ENCODE data around the gene REP15.
"Not testable (repeated sequence)": the region's sequence is repeated elsewhere in the genome, so short reads cannot be mapped to it uniquely, and the experiment has no call there.

The REP15 gene

DNA sequence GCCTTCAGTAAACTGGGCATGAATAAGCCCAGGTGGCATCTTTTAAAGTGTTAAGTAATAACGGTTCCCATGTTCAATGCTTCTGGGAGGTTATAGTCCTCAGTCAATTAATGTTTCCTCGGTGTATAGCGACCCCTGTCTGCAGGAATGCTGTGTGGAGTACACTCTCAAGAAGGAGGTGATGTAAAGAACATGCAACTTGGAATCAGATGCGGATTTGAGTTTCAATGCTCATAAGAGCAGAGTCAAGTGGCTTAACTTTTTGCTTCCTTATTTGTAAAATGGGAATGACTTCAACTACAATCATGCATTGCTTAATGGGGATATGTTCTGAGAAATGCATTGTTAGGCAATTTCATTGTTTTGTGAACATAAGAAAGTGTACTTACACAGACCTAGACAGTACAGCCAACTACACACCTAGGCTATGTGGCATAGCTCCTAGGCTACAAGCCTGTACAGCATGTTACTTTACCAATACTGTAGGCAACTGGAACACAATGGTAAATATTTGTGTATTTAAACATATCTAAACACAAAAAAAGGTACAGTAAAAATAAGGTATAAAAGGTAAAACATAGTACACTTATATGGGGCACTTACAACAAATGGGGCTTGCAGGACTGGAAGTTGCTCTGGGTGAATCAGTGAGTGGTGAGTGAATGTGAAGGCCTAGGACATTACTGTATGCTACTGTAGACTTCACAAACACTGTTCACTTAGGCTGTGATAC lies 7.6 kb downstream of the REP15 start:
- peak; percentile 13 to 59 (median 46) for DNase-seq

DNA sequence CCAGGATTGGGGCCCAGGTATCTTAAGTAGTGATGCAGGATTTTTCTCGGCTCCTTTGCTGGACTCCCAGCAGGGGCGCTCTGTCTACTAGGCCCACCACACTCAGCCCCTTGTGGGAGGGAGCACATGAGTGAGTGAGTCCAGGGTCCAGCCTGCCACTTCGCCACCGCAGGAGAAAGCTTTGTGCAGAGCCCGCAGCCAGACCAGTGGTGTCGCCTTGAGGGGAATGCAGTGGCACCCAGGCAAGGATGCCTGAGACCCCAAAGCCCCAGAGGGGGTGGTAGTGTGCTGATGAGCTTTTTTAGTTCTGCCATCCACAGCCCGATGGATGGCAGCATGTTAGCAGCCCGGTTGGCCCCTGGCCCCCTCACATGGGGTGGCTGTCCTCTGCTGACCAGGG lies 9.0 kb downstream of the REP15 start:
- no peak for DNase-seq

DNA sequence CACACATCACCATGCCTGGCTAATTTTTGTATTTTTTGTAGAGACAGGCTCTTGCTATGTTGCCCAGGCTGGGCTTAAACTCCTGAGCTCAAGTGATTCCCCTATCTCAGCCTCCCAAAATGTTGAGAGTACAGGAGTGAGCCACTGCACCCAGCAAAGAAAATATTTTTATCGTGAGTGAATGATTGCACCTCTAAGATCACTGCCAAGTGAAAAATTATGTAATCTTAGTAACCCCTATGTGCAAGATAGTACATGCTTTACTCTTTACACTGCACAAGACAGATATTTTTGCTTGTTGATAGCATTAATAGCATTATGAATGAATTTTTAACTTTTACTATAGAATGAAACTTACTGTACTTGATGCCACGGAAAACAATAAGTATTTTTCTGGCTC lies 11.0 kb downstream of the REP15 start:
- DNase-seq, result no peak

DNA sequence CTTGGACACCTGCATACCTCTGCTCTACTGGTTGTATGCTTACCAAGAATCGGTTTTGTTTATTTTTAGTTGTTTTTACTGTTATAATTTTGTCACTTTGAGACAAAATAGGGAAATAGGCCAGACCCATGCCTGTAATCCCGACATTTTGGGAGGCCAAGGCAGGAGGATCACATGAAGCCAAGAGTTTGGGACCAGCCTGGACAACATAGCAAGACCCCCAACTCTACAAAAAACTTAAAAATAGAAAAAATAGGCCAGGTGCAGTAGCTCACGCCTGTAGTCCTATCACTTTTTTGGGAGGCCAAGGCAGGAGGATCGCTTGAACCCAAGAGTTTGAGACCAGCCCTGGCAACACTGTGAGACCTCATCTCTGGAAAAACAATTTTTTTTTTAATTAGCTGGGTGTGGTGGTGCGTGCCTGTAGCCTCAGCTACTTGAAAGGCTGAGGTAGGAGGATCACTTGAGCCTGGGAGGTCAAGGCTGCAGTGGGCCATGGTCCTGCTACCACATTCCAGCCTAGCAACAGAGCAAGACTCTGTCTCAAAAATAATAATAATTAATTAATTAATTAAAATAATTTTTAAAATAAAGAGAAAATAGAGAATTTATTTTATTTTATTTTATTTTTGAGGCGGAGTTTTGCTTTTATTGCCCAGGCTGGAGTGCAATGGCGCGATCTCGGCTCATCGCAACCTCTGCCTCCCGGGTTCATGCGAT lies 13.1 kb downstream of the REP15 start:
- no peak for DNase-seq

DNA sequence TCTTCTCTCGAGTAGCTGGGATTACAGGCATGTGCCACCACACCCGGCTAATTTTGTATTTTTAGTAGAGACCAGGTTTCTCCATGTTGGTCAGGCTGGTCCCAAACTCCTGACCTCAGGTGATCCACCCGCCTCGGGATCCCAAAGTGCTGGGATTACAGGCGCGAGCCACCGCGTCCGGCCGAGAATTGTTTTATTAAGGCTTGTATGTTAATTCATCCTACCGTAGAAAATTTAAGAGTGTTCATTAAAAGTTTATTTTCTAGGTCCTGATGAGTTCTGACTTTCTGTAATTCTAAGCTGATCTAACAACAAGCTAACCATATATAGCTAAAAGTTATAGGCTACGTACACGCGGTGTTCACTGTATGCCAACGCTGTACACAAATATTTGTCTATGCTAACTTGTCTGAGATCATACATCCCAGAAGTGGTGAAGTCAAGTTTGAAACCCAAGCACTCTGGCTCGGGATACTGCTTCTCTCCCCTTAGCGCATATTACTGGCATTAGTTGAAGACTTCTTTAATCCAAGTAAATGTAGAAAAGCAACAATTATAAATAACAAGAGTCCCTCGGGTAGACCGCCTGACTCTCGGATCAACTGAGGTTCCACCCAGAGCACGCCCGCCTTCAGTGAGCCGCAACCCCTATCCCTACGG lies 13.8 kb downstream of the REP15 start:
- no peak for DNase-seq

DNA sequence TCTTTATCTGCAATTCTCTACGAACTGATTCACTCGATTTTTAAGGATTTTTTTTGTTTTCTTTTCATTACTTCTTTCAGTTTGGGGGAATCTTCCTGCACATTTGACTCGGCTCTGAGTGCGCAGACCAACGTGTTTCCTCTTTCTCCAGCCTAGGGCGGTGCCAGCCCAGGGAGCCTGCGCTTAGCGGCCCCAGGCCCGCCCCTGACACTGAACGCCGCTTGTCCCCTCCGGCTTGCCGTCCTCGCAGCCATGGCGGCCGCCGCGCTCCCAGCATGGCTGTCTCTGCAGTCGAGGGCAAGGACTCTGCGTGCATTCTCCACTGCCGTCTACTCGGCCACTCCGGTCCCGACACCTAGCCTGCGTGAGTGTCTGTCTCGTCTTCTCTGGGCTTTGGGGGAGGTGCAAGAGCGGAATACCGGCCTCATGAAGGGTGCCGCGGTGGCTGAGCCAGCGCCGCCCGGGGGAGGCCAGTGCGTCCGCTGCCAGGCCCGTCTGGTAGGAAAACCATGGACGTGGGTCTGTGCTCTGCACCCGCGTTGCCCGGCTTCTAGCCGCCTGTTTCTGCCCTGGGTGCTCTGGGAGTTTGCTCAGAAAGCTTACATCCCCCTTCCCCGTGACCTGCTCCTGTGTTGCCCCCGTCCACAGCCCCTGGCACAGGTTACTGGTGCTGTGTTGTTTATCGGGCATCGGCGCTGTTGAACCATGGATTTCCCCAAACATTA lies 14.5 kb downstream of the REP15 start, which contains the start of gene MRPS35:
MRPS35 (plus strand) TSS at position 241 of the 725 bp plus-strand sequence; CDS start at position 253, 12 bp downstream.
- DNase-seq, result peak; percentile 83 to 92 (median 88)

DNA sequence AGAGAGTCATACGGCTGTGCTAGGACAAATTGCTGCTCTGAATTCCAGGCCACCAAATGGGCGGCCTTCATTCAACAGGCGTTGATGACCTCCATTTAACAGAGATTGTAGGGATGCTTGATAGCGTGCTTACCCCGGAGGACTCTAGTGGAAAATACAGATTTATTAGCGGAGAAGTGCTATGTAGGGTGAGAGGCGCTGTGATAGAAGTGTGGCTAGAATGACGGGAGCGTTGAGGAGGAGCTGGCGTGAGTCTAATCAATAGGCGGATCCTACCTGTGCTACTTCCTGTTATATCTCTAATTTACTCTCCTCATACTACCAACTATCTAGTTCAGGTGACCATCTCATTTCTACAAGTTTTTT lies 15.1 kb downstream of the REP15 start:
- DNase-seq, result peak in 1 of 6 experiments; percentile 16

DNA sequence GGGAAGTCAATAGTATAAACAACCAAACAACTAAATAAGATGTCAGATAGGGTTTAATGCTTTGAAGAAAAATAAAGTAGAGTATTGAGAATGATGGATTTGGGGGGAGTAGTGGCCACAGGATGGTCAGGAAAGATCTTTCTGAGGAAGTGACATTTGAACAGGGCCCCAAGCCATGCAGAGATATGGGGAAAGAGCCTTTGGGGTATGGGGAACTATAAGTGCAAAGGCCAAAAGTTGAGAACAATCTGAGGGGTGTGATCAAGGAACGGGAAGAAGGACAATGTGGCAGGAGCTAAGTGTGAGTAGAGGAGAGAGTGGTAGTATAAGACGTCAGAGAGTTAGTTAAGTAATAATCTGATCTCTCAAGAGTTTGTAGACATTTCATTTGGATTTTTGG lies 15.7 kb downstream of the REP15 start:
- DNase-seq, result no peak

DNA sequence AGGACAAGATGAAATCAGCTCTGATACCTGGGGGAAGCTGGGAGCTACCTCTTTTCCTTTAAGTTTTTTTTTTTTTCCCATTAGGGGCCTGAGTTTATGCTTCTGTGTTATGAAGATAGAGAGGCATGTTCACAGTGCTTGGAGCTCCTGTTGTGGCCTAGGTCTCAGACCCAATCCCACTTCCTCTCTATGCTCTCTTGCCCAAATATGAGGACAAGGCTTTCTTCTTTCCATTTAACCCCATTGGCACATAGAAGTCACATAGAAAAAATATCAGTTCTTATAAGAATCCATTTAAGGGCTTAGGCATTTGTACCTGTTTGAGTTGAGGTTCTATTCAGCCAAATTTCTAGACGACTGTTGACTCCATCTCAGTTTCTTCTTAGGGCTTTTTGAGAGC lies 27.0 kb downstream of the REP15 start:
- DNase-seq, result no peak

DNA sequence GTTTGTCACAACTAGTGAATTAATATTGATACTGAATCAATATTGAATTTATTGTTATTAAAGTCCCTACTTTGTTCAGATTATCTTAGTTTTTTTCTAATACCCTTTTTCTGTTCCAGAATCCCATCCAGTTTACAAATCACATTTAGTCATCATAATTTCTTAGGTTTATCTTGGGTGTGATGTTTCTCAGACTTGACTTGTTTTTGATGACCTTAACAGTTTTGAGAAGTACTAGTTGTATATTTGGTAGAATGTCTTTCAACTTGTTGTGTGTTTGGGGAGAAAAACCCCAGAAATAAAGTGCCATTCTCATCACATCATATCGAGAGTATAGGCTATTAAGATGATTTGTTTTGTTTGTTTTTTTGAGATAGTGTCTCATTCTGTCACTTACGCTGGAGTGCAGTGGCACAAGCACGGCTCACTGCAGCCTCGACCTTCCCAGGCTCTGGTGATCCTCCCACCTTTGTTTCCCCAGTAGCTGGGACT lies 33.9 kb downstream of the REP15 start:
- no peak for DNase-seq

DNA sequence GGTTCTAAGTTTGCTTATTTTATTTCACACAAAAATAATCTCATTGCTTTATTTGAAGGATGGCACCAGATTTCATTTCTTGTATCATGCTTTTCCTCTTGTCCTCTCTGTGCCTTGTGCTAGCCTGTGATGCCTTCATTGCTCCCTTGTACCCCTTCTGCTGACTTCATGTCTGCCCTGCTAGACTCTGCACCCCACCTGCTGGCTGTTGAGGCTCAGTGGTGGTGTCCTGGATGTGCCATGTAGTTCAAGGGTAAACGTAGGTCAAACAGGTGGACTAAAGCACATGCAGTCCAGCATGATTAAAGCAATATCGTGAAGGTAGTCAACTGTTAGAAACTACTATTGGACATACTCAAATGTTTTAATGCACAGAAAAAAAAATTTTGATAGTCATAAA lies 36.0 kb downstream of the REP15 start:
- DNase-seq, result no peak

DNA sequence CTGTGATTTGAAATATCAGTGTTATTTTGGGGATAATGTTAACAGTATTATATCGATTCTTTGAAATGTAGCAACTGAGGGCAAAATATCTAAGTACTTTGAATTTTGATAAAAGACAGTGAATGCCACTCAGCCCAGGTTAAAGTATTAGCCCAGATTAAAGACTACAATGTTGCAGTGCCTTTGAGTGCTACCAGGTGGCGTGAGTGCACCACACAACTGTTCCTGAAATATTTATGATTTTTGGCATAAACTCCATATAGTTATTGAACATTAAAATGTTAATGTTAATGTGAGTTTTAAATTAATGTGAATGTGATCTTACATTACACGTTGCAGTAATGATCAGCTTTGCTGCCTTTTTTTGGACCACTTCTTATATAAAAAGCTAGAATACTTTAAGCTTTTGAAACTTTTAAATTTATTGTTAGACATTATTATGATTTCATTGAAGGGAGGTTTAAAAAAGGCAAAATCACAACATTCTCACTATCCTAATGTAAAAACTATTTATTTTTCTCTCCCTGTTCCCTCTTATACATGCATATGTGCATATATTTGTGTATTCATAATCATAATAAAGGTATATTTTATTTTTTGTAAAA lies 36.9 kb downstream of the REP15 start:
- DNase-seq, result peak in 4 of 6 experiments; percentile 2 to 47 (median 24)

DNA sequence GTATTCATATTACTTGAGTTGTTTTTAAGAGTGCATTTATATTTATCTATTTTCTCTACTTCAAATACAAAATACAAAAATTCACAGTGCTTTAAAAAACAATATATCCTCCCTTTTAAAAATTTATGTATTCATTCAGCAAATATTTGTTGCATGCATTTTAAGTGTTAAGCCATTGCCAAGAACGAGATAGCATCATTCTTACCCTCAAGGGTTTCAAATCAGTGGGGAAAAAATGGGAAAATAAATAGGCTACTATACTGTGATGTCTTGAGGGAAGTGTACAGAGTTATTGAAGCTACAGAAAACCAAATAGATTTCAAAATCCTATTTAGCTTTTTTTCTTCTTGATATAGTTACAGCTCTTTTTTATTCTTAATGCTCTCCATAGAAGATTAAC lies 37.5 kb downstream of the REP15 start:
- DNase-seq, result no peak

DNA sequence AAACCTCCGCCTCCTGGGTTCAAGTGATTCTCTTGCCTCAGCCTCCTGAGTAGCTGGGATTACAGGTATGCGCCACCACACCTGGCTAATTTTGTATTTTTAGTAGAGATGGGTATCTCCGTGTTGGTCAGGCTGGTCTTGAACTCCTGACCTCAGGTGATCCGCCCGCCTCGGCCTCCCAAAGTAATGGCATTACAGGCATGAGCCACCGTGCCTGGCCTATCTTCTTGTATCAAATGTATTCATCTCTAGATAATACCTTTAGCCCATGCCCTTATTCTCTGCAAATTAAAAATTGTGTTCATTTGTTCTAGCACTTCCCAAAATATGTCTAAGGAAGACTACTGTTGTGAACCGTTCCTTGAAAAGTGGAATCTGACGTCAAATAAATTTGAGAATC lies 38.1 kb downstream of the REP15 start:
- not testable (repeated sequence) for DNase-seq

DNA sequence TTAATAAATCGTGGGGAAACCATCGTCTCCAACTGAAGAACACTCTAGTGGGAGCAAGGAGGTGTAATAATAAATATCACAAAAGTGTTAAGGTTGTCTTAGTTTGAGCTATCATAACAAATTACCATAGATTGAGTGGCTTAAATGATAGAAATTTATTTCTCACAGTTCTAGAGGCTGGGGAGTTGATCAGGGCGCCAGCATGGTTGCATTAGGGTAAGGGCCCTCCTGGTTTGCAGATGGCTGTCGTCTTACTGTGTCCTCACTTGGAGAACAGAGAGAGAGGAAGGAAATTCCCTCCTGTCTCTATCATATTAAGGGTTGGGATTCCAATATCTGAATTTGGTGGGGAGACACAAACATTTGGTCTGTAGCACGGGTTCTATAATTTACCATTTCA lies 47.4 kb downstream of the REP15 start:
- no peak for DNase-seq

DNA sequence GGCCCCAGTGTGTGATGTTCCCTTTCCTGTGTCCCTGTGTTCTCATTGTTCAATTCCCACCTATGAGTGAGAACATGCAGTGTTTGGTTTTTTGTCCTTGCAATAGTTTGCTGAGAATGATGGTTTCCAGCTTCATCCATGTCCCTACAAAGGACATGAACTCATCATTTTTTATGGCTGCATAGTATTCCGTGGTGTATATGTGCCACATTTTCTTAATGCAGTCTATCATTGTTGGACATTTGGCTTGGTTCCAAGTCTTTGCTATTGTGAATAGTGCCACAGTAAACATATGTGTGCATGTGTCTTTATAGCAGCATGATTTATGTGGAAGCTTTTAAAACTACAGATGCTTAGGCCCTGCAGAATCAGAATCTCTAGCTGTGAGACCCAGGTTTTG lies 49.5 kb downstream of the REP15 start:
- DNase-seq, result not testable (repeated sequence)
